Measurements from ENCODE around the gene CSRNP2.

DNA sequence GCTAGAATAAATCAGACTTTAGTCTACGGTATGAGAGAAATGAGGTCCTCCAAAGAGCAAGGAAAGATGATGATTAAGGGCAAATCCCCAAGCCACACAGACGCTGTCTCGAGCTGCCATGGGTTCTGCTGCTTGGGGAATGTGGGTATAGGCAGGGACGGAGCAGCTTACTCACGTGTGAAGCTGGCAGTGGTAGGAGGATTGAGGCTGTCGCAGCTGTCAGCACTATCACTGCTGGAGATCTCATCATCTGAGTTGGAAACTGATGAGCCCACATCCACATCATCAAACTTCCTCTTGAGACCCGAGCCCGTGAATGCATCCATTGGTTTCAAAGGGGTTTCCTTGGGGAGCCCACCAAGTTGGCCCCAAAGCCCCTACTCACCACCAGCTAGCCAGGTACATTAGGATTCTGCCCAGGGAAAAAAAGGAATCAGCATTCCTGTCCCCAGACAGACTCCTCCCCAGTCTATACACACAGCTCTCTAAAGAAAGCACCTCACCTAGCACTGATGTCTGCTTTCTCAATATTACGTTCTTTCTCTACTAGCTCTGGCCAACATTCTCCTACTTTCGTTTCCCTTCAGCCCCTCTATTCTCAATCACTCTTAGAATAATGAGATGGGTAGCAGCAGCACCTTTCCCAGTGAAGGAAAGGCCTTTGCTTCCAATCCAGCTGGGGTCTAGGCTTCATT is 7.0 kb downstream of the CSRNP2 start:
- TF ChIP-seq, protein P1, sequence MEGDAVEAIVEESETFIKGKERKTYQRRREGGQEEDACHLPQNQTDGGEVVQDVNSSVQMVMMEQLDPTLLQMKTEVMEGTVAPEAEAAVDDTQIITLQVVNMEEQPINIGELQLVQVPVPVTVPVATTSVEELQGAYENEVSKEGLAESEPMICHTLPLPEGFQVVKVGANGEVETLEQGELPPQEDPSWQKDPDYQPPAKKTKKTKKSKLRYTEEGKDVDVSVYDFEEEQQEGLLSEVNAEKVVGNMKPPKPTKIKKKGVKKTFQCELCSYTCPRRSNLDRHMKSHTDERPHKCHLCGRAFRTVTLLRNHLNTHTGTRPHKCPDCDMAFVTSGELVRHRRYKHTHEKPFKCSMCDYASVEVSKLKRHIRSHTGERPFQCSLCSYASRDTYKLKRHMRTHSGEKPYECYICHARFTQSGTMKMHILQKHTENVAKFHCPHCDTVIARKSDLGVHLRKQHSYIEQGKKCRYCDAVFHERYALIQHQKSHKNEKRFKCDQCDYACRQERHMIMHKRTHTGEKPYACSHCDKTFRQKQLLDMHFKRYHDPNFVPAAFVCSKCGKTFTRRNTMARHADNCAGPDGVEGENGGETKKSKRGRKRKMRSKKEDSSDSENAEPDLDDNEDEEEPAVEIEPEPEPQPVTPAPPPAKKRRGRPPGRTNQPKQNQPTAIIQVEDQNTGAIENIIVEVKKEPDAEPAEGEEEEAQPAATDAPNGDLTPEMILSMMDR (conservative IDR thresholded peaks at IDR 0.05; ENCODE audit: low read depth, low read length): no peak
- TF ChIP-seq, protein P2, sequence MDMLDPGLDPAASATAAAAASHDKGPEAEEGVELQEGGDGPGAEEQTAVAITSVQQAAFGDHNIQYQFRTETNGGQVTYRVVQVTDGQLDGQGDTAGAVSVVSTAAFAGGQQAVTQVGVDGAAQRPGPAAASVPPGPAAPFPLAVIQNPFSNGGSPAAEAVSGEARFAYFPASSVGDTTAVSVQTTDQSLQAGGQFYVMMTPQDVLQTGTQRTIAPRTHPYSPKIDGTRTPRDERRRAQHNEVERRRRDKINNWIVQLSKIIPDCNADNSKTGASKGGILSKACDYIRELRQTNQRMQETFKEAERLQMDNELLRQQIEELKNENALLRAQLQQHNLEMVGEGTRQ (IDR thresholded peaks at IDR 0.05; ENCODE audit: low read depth, low read length): no peak
- no peak for TF ChIP-seq POLR2A (IDR thresholded peaks at IDR 0.05; ENCODE audit: low read depth, low read length)
- no peak for TF ChIP-seq RAD21 (IDR thresholded peaks at IDR 0.05; ENCODE audit: low read length)
- TF ChIP-seq MAFK (IDR thresholded peaks at IDR 0.05; ENCODE audit: low read depth, low read length): no peak
- no peak for TF ChIP-seq MAZ (IDR thresholded peaks at IDR 0.05; ENCODE audit: borderline replicate concordance, low read depth, low read length)
